Kidney capillary endothelial cell (primary cell): ENCODE measurements around the gene IL36A.

ENCODE experiments used
- DNase-seq: peaks from one replicate; pipeline ENCODE4 v3.0.0-alpha.2; 2018; ENCODE audit warnings: low spot score

Gene IL36A

GRCh38 chr2:113007250-113007649, 2.0 kb downstream of the IL36A start:
- no peak for DNase-seq

DNA sequence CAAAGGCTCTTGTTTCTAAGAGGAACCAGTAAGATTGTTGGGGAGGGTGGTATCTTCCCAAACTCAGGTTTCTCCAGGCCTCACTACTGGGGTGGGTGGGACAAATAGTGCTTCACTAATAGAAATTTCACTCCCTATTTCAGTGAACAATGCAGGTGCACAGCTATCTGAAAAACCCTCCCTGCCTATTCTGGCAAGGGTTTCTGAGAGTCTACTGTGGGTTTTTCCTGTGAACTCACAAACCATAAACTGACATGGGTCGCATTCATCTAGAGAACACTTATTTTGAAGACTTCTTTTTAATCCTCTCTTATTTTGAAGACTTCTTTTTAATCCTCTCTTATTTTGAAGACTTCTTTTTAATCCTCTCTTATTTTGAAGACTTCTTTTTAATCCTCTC, 4.4 kb downstream of the IL36A start:
- no peak for DNase-seq

DNA sequence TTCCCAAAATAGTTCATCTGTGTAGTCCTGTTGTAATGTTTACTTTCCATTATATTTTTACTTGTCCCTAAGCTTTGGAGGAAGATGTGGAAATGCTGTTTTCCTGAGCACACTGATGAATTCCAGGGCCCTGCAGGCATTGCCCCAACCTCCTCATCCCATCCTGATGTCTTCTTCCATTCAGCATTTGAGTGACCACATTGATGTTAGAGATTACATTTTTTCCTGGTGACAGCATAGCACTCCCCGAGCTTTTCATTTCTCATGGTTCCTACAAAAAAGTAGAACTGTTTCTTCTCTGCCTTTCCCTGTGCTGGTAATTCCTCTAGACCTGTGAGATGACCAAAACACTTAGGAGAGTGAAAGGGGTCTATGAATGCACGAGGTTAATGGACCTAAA, 4.8 kb downstream of the IL36A start:
- DNase-seq = no peak

- DNase-seq = no peak
These were observed 5.8 kb downstream of the IL36A start for GRCh38 chr2:113011108-113011507.

GRCh38 chr2:113012436-113013335, 7.4 kb downstream of the IL36A start:
- no peak for DNase-seq

DNA sequence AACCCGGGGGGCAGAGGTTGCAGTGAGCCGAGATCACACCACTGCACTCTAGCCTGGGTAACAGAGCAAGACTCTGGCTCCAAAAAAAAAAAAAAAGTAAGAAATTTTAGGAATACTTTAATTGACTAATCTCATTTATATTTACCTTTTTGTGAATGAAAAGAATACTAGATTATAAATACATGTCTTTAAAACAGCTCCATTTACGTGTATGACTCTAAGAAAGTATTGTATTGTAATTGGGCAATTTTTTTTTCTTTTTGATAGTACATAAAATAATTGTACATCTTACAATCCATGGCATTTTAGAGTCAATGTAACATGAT, 8.0 kb downstream of the IL36A start:
- no peak for DNase-seq

- no peak for DNase-seq
These were observed 8.8 kb downstream of the IL36A start for GRCh38 chr2:113014067-113014466.

DNA sequence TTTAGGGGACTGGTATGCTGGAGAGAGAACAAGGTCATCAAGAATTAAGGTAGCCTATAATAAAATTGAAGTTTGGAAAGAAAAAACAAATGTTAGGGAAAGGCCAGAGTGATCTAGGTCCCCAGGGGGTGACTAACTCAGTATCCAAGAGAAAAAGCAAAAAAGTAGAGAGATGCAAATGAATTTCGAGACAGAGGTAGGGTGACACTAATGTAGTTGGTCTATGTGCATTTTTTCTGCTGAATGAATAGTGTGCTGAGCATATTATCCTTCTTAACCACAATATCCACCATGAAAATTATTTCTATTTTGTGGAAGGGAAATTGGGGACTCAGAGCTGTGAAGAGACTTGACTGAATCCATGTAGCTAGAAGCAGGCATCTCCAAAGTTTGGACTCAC, 9.8 kb downstream of the IL36A start:
- no peak for DNase-seq

GRCh38 chr2:113015655-113016054, 10.4 kb downstream of the IL36A start:
- DNase-seq = no peak

GRCh38 chr2:113018509-113018908, 13.2 kb downstream of the IL36A start:
- DNase-seq = no peak

- DNase-seq = no peak
These were observed 16.1 kb downstream of the IL36A start for GRCh38 chr2:113021312-113021711.

GRCh38 chr2:113024764-113025163, 19.5 kb downstream of the IL36A start:
- no peak for DNase-seq

DNA sequence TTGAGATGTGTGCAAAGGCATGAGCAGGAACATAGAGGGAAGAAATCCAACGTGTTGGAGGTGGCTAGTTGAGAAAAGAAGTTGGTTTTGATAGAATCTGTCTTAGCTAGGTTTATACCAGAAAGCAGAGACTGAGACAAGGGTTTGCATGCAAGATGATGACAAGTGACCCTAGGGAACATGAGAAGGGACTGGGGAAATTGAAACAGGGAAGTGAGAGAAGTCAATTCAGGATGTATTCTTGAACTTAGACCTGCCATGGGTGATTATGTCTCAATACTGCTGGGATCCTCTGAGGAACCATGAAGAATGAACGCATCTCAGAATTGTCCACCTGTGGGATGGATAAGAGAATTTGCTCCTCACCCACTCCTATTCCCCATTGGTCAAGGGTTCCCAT, 20.5 kb downstream of the IL36A start:
- DNase-seq = no peak

GRCh38 chr2:113027691-113028090, 22.4 kb downstream of the IL36A start:
- DNase-seq = no peak

GRCh38 chr2:113028112-113028511, 22.9 kb downstream of the IL36A start:
- no peak for DNase-seq

GRCh38 chr2:113032737-113033136, 27.5 kb downstream of the IL36A start:
- no peak for DNase-seq

DNA sequence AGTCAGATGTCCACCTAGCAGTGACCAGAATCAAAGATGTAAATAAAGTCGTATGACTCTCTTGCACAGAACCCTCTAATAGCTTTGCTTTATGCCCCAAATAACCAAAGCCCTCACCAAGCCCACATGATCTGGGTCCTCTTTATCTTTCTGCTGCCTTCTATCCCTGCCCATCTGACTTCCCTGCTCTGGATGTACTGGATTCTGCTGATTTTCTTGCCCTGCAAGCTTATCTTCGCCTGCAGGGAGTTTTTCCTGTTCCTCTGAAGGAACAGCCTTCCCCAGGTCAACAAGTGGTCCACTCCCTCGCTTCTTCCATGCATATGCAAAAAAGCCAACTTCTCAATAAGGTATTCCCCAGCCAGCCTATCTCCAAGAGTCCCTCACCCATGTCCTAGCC, 28.8 kb downstream of the IL36A start:
- no peak for DNase-seq

GRCh38 chr2:113036763-113037162, 31.5 kb downstream of the IL36A start:
- no peak for DNase-seq

DNA sequence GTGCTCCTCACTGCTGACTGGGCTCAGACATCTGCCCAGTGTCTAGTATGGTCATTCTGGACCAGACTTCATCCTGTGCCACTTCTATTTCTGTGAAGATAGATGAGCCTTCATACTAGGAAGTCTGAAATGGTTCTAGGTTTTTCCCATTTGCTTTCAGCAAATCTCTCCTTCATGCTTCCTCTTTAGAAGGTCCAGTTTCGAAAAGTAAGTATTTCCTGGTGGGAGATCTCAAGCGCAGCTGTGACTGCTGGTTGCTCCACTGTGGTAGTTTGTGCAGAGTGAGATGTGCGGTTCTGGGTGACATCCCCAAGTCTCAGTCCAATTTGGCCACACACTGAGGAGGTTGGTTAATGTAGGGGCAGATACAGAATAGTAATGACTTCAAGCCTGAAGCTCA, 33.0 kb downstream of the IL36A start:
- no peak for DNase-seq

GRCh38 chr2:113039158-113039557, 33.9 kb downstream of the IL36A start:
- DNase-seq = no peak

GRCh38 chr2:113039719-113040118, 34.5 kb downstream of the IL36A start:
- no peak for DNase-seq

DNA sequence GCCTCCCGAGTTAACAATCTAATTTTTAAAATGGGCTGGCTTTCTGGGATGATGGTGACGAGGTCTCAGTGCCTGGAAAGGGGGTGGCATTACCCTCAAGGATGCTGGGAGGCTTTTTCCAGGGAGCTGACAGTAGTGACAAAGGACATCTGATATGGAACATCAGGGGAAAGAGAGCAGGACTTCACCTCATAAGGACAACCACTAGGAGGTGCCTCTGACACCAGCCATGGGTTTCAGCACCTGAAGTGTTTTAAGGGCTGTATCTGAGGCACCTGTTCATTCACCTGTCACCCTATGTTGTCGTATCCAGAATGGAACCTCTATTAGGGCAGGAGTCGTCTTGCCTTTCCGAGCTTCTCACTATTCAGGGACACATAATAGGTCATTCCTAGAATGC, 36.6 kb downstream of the IL36A start:
- no peak for DNase-seq

DNA sequence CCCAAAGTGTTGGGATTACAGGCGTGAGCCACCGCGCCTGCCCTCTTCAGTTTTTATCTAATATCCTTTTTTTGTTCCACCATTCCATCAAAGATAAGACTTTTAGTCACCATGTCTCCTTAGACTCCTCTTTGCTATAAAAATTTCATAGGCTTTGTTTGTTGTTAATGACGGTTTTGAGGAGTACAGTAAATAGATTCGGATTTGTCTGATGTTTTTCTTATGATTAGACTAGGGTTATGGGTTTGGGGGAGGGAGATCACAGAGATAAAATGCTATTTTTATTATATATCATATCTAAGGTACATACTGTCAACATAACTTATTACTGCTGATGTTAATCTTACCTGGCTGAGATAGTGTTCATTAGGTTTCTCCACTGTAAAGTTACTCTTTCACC, 41.2 kb downstream of the IL36A start:
- DNase-seq = no peak
